GM23338 (cell line): Measurements from ENCODE around the gene EFHC2. TPM values are rescaled to one million over a fixed set of nuclear protein-coding genes. Genes with fewer than 3 reads are reported as not detected.
A peak's percentile ranks its signal among the peaks of the same experiment; 100 is the strongest.
"Not testable (repeated sequence)": the region's sequence is repeated elsewhere in the genome, so short reads cannot be mapped to it uniquely, and the experiment has no call there.

Source experiments
- ATAC-seq: fragments of 200-7000 bp; cut with Tn5 transposase; 3 replicates; pipeline ENCODE4 v1.9.1; 2020
- DNase-seq: peaks from one replicate; pipeline ENCODE4 v3.0.0-alpha.2; 2015; ENCODE audit warnings: low spot score
- H2AFZ ChIP-seq: fragments of 200-600 bp; sonication (generic); 2 replicates; pipeline ENCODE4 v1.8.0; 2016; ENCODE audit warnings: antibody characterized with exemption, mild to moderate bottlenecking, moderate library complexity
- H3F3A ChIP-seq: fragments of 200-600 bp; sonication (generic); replicated peaks from 2 replicates; pipeline ENCODE4 v1.8.0; 2017; ENCODE audit warnings: antibody characterized with exemption, mixed run types, low read depth
- H3K27ac ChIP-seq: fragments of 200-600 bp; sonication (generic); 2 replicates; pipeline ENCODE4 v1.6.1; 2016; ENCODE audit warnings: low read depth
- H3K27me3 ChIP-seq: fragments of 200-600 bp; sonication (generic); 2 replicates; pipeline ENCODE4 v1.8.0; 2016; ENCODE audit warnings: mild to moderate bottlenecking, mixed run types, moderate library complexity; ENCODE audit not compliant: insufficient read depth
- H3K36me3 ChIP-seq: fragments of 200-600 bp; sonication (generic); 2 replicates; pipeline ENCODE4 v1.8.0; 2016; ENCODE audit warnings: mild to moderate bottlenecking; ENCODE audit not compliant: insufficient read depth
- H3K4me1 ChIP-seq: fragments of 200-600 bp; sonication (generic); 2 replicates; pipeline ENCODE4 v1.8.0; 2016; ENCODE audit warnings: mild to moderate bottlenecking, moderate library complexity; ENCODE audit not compliant: insufficient read depth
- H3K4me2 ChIP-seq: fragments of 200-600 bp; sonication (generic); 2 replicates; pipeline ENCODE4 v1.7.1; 2017; ENCODE audit warnings: mixed run types
- H3K4me3 ChIP-seq: fragments of 200-600 bp; sonication (generic); 2 replicates; pipeline ENCODE4 v1.6.1; 2016; ENCODE audit warnings: mixed run types
- H3K79me2 ChIP-seq: fragments of 200-600 bp; sonication (generic); replicated peaks from 2 replicates; pipeline ENCODE4 v1.8.0; 2017; ENCODE audit warnings: mild to moderate bottlenecking; ENCODE audit not compliant: insufficient read depth
- H3K9me2 ChIP-seq: fragments of 200-600 bp; sonication (generic); 2 replicates; pipeline ENCODE4 v1.8.0; 2017; ENCODE audit not compliant: insufficient read depth
- H4K20me1 ChIP-seq: fragments of 200-600 bp; sonication (generic); replicated peaks from 2 replicates; pipeline ENCODE4 v1.8.0; 2017; ENCODE audit warnings: mild to moderate bottlenecking; ENCODE audit not compliant: insufficient read depth
- H3K27ac Mint-ChIP-seq: 2 replicates; pipeline ENCODE4 v1.8.0; 2020; ENCODE audit warnings: inconsistent platforms, mild to moderate bottlenecking, moderate library complexity, mixed read lengths
- H3K27me3 Mint-ChIP-seq: 3 replicates; pipeline ENCODE4 v1.8.0; 2022; ENCODE audit warnings: low read depth, mild to moderate bottlenecking, moderate library complexity, mixed read lengths, inconsistent platforms; ENCODE audit not compliant: insufficient read depth, poor library complexity
- H3K36me3 Mint-ChIP-seq: 3 replicates; pipeline ENCODE4 v1.8.0; 2021; ENCODE audit warnings: low read depth, mild to moderate bottlenecking, inconsistent platforms, moderate library complexity, mixed read lengths
- H3K4me1 Mint-ChIP-seq: 3 replicates; pipeline ENCODE4 v1.8.0; 2020; ENCODE audit warnings: mild to moderate bottlenecking, inconsistent platforms, mixed read lengths
- H3K4me3 Mint-ChIP-seq: 3 replicates; pipeline ENCODE4 v1.8.0; 2021; ENCODE audit warnings: moderate library complexity, mild to moderate bottlenecking, inconsistent platforms, mixed read lengths
- H3K9me3 Mint-ChIP-seq: 3 replicates; pipeline ENCODE4 v1.8.0; 2020; ENCODE audit warnings: moderate library complexity, mild to moderate bottlenecking, inconsistent platforms, mixed read lengths
- CREB1 ChIP-seq: fragments of 250-450 bp; sonication (Bioruptor Pico); IDR thresholded peaks from 2 replicates; pipeline ENCODE4 v1.5.0; 2020; ENCODE audit warnings: low read depth, mild to moderate bottlenecking, moderate library complexity
- CTCF ChIP-seq, 2 experiments: fragments of 200-600 bp in 1 of 2; sonication (generic) in 1 of 2; conservative IDR thresholded peaks; 2 replicates each; pipeline versions ENCODE4 v1.5.1 to v1.6.1; 2016 to 2017; ENCODE audit warnings: antibody characterized with exemption in 2 of 2, low read depth in 2 of 2, mild to moderate bottlenecking in 2 of 2, moderate library complexity in 1 of 2
- ETS1 ChIP-seq: IDR thresholded peaks from 2 replicates; pipeline ENCODE4 v1.6.1; 2016; ENCODE audit warnings: antibody characterized with exemption
- EZH2 ChIP-seq: fragments of 200-600 bp; sonication (generic); IDR thresholded peaks from one replicate; pipeline ENCODE4 v1.8.0; 2017; ENCODE audit warnings: antibody characterized with exemption, mild to moderate bottlenecking, low read depth; ENCODE audit not compliant: unreplicated experiment
- EZH2phosphoT487 ChIP-seq: fragments of 200-600 bp; sonication (generic); IDR thresholded peaks from one replicate; pipeline ENCODE4 v1.8.1; 2018; ENCODE audit warnings: antibody characterized with exemption; ENCODE audit not compliant: unreplicated experiment
- JUNB ChIP-seq: IDR thresholded peaks from one replicate; pipeline ENCODE4 v1.6.1; 2016; ENCODE audit warnings: antibody characterized with exemption; ENCODE audit not compliant: unreplicated experiment
- POLR2AphosphoS5 ChIP-seq: IDR thresholded peaks from 2 replicates; pipeline ENCODE4 v1.6.1; 2016; ENCODE audit warnings: antibody characterized with exemption, low read depth
- REST ChIP-seq: IDR thresholded peaks from one replicate; pipeline ENCODE4 v1.6.1; 2018; ENCODE audit warnings: antibody characterized with exemption; ENCODE audit not compliant: unreplicated experiment
- ZNF114 ChIP-seq: fragments of 250-450 bp; sonication (Bioruptor Pico); IDR thresholded peaks from 2 replicates; pipeline ENCODE4 v1.5.0; 2020; ENCODE audit warnings: mild to moderate bottlenecking, moderate library complexity
- ZNF331 ChIP-seq: fragments of 250-450 bp; sonication (Bioruptor Pico); IDR thresholded peaks from 2 replicates; pipeline ENCODE4 v1.5.0; 2020; ENCODE audit warnings: low read depth, mild to moderate bottlenecking, moderate library complexity
- polyA plus RNA-seq: library from polyadenylated mRNA; unstranded; fragments of >200 nt; fragmentation: Nextera tagmentation; extraction: Ambion mirVana; gene quantifications from 2 replicates; pipeline ENCODE4 v1.2.1, GENCODE V29; 2016
- total RNA-seq: library from RNA; depleted of rRNA; stranded (reverse); fragments of >200 nt; shearing (Covaris generic); gene quantifications from 2 replicates; pipeline ENCODE4 v1.2.3, GENCODE V29; 2014

EFHC2 gene
- total and polyA plus RNA-seq, 2 experiments from 2014 or later = 3.1 to 3.2 TPM

- Mint-ChIP-seq H3K9me3 (peaks cover 15% of the 10 kb centered on the region; the same call in 2 of the 3 replicates), H3K4me3 (no peak overlapping the region), H3K36me3 (peaks cover 16% of the 10 kb centered on the region; the same call in 2 of the 3 replicates), H3K27ac (no peak overlapping the region), H3K4me1 (peaks cover 6% of the 10 kb centered on the region; the same call in 2 of the 3 replicates), H3K27me3 (no peaks in the 10 kb centered on the region)
- no peak for TF ChIP-seq POLR2AphosphoS5
- no peak for TF ChIP-seq ETS1
- TF ChIP-seq EZH2 = no peak
- no peak for TF ChIP-seq CTCF (conservative IDR thresholded peaks at IDR 0.05; ENCODE audit: low read depth in 2 of 2)
- no peak for TF ChIP-seq JUNB
- TF ChIP-seq ZNF114 (CRISPR knock-in tag) = no peak
- no peak for TF ChIP-seq CREB1 (CRISPR knock-in tag)
- TF ChIP-seq ZNF331 (CRISPR knock-in tag) = no peak
- TF ChIP-seq REST = no peak
- no peak for TF ChIP-seq EZH2phosphoT487
- Histone ChIP-seq H4K20me1 (no peaks in the 10 kb centered on the region), H3F3A (no peaks in the 10 kb centered on the region), H3K9me2 (no peaks in the 10 kb centered on the region), H3K27ac (no peak overlapping the region), H3K4me3 (no peak overlapping the region), H3K79me2 (no peaks in the 10 kb centered on the region), H3K36me3 (no peaks in the 10 kb centered on the region), H3K4me2 (peak overlapping the region; percentile 32; the same call in 1 of the 2 replicates), H2AFZ (no peak overlapping the region), H3K4me1 (peaks cover 9% of the 10 kb centered on the region), H3K27me3 (no peaks in the 10 kb centered on the region)
- DNase-seq (no peak), ATAC-seq (no peak)
Observed at GRCh38 chrX:44253575-44253942, 89.9 kb downstream of the EFHC2 start.

- not testable (repeated sequence) for H3K4me1 ChIP-seq, H3K27me3 ChIP-seq, H3K4me3 Mint-ChIP-seq, H3K79me2 ChIP-seq, H3K9me2 ChIP-seq, H4K20me1 ChIP-seq, H3K27ac Mint-ChIP-seq, H3K27ac ChIP-seq, H3K4me1 Mint-ChIP-seq, H3K4me3 ChIP-seq, H3F3A ChIP-seq, H2AFZ ChIP-seq, H3K36me3 ChIP-seq, H3K27me3 Mint-ChIP-seq, ATAC-seq
- H3K4me2 ChIP-seq = peak overlapping the region; percentile 57; the same call in 1 of the 2 replicates
- H3K36me3 Mint-ChIP-seq = peaks cover 16% of the 10 kb centered on the region; the same call in 2 of the 3 replicates
- H3K9me3 Mint-ChIP-seq = peaks cover 15% of the 10 kb centered on the region; the same call in 2 of the 3 replicates
- peak; percentile 61 for DNase-seq
Observed at GRCh38 chrX:44252688-44253574, 90.5 kb downstream of the EFHC2 start.
